ENCODE data around the gene NXPE3.

- no peak for TF ChIP-seq CTCF (IDR thresholded peaks at IDR 0.05)
- no peak for TF ChIP-seq POLR2A (IDR thresholded peaks at IDR 0.05)
Measured at GRCh38 chr3:101829437-101829830, 50.4 kb downstream of the NXPE3 start.
